ENCODE measurements around the gene MMP28.

DNA sequence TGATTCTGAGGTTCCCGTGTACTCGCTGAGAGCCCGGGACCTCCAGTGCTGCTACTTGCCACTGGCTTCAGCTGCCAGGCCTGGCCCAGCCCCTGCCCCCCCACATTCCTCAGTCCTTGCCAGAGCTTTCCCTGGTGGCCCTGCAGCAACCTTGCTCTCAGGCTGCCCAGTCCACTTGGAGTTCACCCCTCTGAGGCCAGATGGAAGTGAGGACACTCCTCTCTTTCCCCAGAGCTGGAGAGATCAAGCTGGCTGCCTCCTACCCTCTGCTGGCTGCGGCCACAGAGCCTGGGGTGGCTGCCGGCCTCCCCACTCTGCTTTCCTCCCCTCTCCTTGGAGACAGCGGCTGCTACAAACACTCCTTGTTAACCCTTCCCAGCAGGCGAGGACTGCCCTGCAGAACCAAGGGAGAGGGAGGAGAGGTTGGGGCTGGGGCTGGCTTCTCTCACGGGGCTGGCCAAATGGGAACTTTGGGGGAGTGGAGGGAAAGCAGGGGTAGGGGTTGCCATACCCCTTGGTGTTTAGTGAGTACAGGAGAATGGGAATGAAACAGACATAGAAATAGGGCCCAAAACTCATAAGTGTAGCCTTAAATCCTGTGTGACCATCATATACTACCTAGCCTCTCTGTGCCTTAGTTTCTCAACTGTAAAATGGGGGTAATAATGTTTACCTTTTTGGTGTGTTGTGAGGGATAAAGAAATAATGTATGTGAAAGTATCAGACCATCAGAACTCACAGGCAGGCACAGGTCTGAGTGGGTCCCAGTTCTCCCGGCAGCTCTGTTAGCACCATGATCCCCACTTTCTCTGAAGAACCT is 42.3 kb downstream of the MMP28 start, which contains the start of gene GAS2L2:
- TF ChIP-seq POLR2AphosphoS5 (IDR thresholded peaks at IDR 0.05; ENCODE audit: borderline replicate concordance, low read depth, low read length), result no peak
- no peak for TF ChIP-seq EZH2 (IDR thresholded peaks at IDR 0.05)
